Suppressor macrophage (primary cell): ENCODE measurements around the gene SLC25A17.
"Not testable (repeated sequence)": the region's sequence is repeated elsewhere in the genome, so short reads cannot be mapped to it uniquely, and the experiment has no call there.

Experiments
- DNase-seq, 4 experiments: peaks; one replicate each; pipeline ENCODE4 v3.0.0-alpha.2; 2020 to 2022
- total RNA-seq, 17 experiments: gene quantifications; one replicate each; lab custom pipeline; 2026; ENCODE audit warnings: mixed read lengths in 6 of 17, inconsistent platforms in 3 of 17; lab: John Stamatoyannopoulos, UW

SLC25A17 gene
- 7.2 to 25.2 (median 14.8) reads per million in 17 experiments for total RNA-seq

DNA sequence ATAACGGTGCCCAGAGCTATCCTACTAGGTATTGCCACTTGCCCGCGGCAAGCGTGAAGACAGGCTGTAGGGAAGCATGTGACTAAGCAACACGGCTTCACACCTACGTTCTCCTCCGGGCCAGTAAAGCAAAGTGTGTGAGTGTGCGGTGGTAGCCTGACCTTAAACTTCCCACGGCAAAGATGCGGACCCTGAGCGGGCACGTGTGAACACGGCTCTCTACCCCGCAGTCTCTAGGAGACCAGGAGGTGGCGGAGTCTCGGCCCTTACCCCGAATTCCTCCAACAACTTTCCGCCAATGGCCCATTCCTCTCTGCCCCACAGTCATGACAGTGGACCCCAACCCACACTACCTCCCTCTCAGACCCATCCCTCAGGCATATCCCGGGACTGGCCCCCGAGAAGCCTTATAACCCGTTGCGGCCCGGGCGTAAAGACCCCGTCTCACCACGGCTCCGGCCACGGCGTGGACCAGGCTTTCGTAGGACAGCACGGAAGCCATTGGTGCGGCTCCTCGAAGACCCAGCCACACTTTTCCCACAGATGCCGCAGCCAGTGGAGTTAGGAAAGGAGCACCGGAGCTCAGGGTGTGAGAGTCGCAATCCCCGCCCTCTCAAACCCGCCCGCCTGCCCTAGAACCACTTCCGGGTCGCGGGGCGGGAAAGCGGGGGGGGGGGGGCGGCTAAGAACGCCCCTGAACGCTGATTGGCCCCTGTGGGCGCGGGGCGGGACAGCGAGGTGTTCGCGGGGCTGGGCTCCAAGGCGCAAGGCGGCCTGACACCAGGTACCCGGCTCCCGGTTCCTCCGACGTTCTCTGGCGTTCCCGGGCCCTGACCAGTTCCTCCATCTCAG, at the start of gene SLC25A17:
Gene SLC25A17, minus strand, starts transcription at position 600 of the 852 bp plus-strand sequence. Its CDS starts 98 bp downstream, at position 502.
- peak; percentile 83 to 95 (median 90) for DNase-seq

- DNase-seq, result not testable (repeated sequence)
Observed at GRCh38 chr22:40868379-40868778, 49.2 kb upstream of the SLC25A17 start.

DNA sequence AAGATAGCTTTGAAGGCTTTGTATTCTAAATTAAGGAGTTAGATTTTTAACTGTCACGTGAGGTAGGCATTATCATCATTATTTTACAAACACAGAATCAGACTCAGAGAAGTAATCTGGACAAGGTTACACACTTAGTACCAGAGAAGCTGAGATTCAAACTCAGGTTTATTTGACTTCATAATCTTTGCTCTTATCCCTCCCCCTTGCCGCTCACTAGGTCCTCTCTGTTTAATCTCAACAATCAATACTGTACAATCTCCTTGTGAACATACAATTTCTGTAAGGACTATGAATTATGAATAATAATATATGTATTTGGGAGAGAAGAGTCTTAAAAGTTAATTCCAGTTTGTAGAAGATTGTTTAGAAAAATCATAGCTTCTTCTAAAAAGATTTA, 48.0 kb upstream of the SLC25A17 start:
- DNase-seq, result no peak

DNA sequence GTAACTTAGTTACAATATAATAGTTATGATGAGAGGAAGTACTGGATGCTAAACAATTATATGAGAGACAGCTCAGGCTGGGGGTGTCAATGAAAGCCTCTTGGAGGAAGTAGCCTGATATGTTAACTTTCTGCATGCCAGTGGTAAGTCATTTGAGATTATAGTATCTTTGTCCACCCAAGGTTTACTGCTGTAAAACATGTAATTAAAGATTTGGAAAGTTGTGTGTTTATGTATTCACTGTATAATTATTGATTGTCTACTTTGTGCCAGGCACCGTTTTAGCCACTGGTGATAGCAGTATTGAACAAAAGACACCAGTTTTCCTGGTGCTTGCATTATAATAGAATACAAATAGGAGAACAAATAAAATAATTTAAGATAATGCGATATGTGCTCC, 43.4 kb upstream of the SLC25A17 start:
- peak; percentile 9 to 44 (median 40) for DNase-seq

- DNase-seq, result peak in 1 of 4 experiments; percentile 4
Observed at GRCh38 chr22:40862013-40862412, 42.9 kb upstream of the SLC25A17 start, which contains the start of gene DNAJB7. Gene DNAJB7, minus strand, starts transcription at chr22:40862113. Its CDS starts 119 bp downstream, at chr22:40861994.

GRCh38 chr22:40857309-40857855, 38.2 kb upstream of the SLC25A17 start:
- peak in 2 of 4 experiments; percentile 4 to 14 for DNase-seq

- DNase-seq, result peak; percentile 97 to 99 (median 98)
Observed at GRCh38 chr22:40856513-40857308, 37.6 kb upstream of the SLC25A17 start, which contains the start of the genes ST13 and XPNPEP3. Gene ST13, minus strand, starts transcription at chr22:40856639. Its CDS starts 99 bp downstream, at chr22:40856540. Gene XPNPEP3, plus strand, starts transcription at chr22:40857148. Its CDS starts 34 bp downstream, at chr22:40857182.

DNA sequence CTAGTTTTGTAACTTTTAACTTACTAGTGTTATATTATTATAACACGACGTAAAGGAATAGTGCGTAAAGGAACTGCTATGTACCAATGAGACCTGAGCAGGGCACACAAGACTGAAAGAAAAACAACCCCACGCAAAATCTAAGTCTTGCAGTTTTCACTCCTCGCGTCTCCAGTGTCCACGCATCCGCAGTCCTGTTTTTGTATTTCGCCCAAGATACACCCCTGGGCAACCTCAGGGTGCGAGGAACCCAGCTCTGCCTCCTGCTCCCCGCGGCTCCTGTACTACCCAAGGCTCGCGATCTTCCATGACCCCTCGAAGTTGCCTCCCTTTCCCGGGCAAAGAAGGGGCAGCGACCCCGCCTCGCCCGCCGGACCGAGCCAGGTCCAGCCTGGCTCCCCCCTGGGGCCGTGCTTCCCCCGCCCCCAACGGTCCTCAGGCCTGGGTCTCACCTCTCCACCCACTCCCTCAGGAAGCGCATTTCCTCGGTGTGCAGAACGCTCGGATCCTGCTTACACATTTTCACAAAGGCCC, 36.9 kb upstream of the SLC25A17 start:
- DNase-seq, result peak; percentile 36 to 61 (median 52)

DNA sequence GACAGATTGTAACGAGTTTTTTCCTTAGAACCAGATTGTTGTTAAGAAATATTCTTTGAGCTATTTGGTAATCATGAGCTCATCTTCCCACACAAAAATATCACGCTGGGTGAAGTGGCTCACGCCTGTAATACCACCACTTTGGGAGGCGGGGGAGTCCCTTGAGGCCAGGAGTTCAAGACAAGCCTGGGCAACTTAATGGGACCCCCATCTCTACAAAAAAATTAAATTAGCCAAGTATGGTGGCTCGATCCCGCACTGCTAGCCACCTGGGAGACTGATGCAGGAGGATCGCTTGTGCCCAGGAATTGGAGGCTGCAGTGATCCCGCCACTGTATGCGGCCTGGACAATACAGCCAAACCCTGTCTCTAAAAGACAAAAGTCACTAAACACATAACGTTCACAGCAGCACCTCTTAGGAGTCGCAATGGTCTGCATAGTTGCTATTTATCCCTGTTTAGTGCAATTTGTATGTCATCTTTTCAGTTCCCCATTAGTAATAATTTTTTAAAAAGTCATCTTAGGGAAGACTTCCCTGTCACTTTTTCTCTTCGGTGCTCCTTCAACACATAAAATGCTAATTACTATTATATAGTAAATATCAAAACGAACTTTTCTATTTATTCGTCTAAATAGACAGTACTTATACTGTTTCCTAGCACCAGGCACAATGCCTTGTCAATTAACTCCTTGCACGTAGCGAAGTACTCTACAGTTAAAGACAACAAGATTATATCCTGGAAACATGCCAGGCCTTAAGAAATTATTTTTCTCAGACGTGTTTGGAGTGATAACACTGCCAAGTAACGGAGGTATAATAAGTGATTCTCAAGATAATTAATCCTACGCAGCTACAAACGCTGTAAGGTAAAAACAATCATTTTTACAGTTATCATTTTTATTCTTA, 36.2 kb upstream of the SLC25A17 start:
- peak; percentile 69 to 85 (median 76) for DNase-seq

DNA sequence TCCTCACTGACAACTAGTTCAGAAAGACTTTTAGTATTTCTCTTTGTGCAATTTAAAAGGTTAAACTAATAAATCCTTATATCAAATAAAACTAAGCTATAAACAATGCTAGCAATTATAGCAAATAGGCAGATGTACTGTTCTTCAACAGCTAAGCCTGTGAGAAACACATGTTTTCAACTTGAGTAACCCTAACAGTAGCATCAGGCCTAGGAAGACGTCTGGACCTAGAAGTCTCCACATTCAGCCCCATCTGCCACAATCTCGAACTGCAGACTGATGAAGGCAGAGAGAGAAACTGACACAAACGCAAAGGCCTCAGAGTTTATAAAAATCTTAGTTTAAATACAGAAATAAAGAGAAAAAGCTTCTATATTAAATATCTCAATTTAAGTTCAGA, 34.8 kb upstream of the SLC25A17 start:
- no peak for DNase-seq

DNA sequence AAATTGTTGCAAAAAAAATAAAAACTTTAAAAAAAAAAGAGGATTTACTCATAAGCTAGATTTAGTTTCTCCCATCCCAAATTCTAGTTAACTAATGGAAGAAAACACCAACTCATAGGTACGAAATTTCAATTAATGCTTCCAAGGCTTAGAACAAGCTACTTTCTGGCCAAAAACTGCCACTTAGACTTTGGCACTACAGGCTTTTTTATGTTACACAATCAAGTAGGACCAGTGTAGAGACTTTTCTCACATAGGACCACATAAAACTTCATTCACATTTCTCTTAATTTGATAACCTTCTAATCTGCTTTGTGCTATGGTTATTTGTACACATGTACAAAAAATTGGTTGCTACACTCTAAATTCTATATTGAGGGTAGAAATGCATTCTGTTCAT, 34.2 kb upstream of the SLC25A17 start:
- no peak for DNase-seq

DNA sequence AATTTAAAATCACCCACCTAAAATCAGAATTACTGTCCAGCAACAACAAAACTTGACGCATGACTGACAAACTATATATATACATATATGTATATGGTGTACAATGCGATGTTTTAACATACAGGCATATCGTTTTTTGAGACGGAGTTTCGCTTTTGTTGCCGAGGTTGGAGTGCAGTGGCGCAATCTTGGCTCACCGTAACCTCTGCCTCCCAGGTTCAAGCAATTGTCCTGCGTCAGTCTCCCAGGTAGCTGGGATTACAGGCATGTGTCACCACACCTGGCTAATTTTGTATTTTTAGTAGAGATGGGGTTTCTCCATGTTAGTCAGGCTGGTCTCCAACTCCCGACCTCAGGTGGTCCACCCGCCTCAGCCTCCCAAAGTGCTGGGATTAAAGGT, 26.7 kb upstream of the SLC25A17 start:
- not testable (repeated sequence) for DNase-seq

DNA sequence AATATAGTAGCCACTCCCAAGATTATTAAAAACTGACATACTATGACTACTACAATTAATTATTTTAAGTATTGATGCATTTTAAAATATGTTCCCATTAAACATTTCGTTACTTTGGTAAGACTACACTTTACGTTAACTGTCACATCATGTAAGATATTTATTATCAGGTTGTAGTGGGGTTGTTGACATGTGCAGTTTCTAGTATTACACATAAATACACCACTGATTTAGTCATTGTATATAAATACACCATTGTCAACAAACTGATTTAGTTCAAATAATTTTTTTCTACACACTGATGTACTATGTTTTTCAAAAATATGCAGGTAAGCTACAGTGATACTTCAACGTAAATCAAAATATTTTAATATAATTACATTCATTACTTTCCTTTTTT, 25.8 kb upstream of the SLC25A17 start:
- DNase-seq, result no peak

GRCh38 chr22:40838486-40838885, 19.3 kb upstream of the SLC25A17 start:
- no peak for DNase-seq

DNA sequence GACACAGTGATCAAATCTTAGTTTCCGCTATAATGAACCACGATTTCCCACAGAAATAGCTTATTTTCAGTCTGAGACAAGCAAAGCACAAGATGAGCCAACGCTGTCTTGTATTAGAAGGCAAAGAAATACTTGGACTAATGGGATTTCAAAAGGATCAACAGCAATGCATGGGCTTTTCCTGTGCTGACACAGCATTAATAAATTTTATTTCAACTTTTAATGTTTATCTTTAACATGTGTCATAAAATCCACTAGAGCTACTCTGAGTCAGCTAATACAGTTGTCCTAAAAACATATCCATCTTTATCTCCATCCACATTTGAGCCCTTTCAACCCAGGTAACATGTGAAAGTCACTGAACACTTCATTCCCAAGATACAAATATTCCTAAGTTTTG, 15.5 kb upstream of the SLC25A17 start:
- DNase-seq, result no peak

- DNase-seq, result no peak
Observed at GRCh38 chr22:40829131-40829530, 10.0 kb upstream of the SLC25A17 start.

GRCh38 chr22:40826984-40827741, 8.0 kb upstream of the SLC25A17 start:
- DNase-seq, result no peak

GRCh38 chr22:40826292-40826691, 7.1 kb upstream of the SLC25A17 start:
- not testable (repeated sequence) for DNase-seq

DNA sequence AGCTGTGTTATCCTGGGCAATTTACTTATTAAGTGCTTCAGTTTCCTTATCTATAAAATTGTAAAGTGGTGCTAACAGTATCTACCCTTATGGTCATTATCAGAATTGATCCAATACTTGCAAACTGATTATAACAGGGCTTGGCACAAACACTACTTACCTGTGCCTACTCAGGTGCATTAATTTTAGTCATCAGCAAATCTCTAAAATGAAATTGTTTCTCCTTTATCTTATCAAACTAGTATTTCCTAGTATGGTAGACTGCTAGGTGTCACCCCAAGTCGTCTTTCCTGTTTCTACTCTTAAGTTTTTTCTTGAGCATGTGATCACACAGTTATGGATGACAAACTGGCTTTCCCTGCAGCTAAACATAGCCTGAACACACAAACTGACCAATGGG, 4.3 kb upstream of the SLC25A17 start:
- no peak for DNase-seq

- peak in 3 of 4 experiments; percentile 25 to 32 (median 29) for DNase-seq
Observed at GRCh38 chr22:40819599-40820140, 524 bp upstream of the SLC25A17 start.
